ENCODE results near the gene MGST3. TPM values are rescaled to one million over a fixed set of nuclear protein-coding genes. Genes with fewer than 3 reads are reported as not detected.

The MGST3 gene
- total and polyA plus RNA-seq, 2 of the 13 experiments (the other 11 are each of a cell fraction or from before 2014, with no cell fraction given) = 59.7 to 61.2 TPM

GRCh38 chr1:165630629-165631341 is at the start of gene MGST3 (continued):
- TF ChIP-seq ZNF121 (CRISPR knock-in tag; IDR thresholded peaks at IDR 0.05) (peak; percentile 50; the same call in 1 of the 2 replicates), HDAC2 (CRISPR knock-in tag; IDR thresholded peaks at IDR 0.05) (peak; percentile 72), XBP1 (CRISPR knock-in tag; IDR thresholded peaks at IDR 0.05) (peak; percentile 48; the same call in 1 of the 2 replicates), ARNTL (CRISPR knock-in tag; IDR thresholded peaks at IDR 0.05) (peak; percentile 22; the same call in 1 of the 2 replicates), RFXAP (CRISPR knock-in tag; IDR thresholded peaks at IDR 0.05; ENCODE audit: borderline replicate concordance) (0 out of 2 replicates have a peak, but pooled peaks have one; percentile 81), ZNF101 (CRISPR knock-in tag; IDR thresholded peaks at IDR 0.05; ENCODE audit: borderline replicate concordance, low read depth) (no peak), ZFX (CRISPR knock-in tag; IDR thresholded peaks at IDR 0.05; ENCODE audit: low read depth) (peak; percentile 90), ZNF253 (CRISPR knock-in tag; IDR thresholded peaks at IDR 0.05; ENCODE audit: borderline replicate concordance) (no peak), ZBTB21 (CRISPR knock-in tag; IDR thresholded peaks at IDR 0.05) (no peak), BRD4 (CRISPR knock-in tag; IDR thresholded peaks at IDR 0.05) (0 out of 2 replicates have a peak, but pooled peaks have one; percentile 19), NFYC (CRISPR knock-in tag; IDR thresholded peaks at IDR 0.05) (0 out of 2 replicates have a peak, but pooled peaks have one; percentile 22), FOXP4 (CRISPR knock-in tag; IDR thresholded peaks at IDR 0.05) (no peak), ZNF552 (CRISPR knock-in tag; IDR thresholded peaks at IDR 0.05; ENCODE audit: borderline replicate concordance) (peak; percentile 74), MLLT10 (CRISPR knock-in tag; IDR thresholded peaks at IDR 0.05) (no peak), ZNF605 (CRISPR knock-in tag; IDR thresholded peaks at IDR 0.05) (peak; percentile 92), BCL3 (CRISPR knock-in tag; IDR thresholded peaks at IDR 0.05) (peak; percentile 66; the same call in 1 of the 2 replicates), CBX5 (CRISPR knock-in tag; IDR thresholded peaks at IDR 0.05; ENCODE audit: borderline replicate concordance) (no peak)
- TF ChIP-seq, protein P1, sequence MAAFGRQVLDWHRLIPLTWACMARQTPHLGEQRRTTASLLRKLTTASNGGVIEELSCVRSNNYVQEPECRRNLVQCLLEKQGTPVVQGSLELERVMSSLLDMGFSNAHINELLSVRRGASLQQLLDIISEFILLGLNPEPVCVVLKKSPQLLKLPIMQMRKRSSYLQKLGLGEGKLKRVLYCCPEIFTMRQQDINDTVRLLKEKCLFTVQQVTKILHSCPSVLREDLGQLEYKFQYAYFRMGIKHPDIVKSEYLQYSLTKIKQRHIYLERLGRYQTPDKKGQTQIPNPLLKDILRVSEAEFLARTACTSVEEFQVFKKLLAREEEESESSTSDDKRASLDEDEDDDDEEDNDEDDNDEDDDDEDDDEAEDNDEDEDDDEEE (CRISPR knock-in tag; IDR thresholded peaks at IDR 0.05) = no peak
- TF ChIP-seq, protein P2, sequence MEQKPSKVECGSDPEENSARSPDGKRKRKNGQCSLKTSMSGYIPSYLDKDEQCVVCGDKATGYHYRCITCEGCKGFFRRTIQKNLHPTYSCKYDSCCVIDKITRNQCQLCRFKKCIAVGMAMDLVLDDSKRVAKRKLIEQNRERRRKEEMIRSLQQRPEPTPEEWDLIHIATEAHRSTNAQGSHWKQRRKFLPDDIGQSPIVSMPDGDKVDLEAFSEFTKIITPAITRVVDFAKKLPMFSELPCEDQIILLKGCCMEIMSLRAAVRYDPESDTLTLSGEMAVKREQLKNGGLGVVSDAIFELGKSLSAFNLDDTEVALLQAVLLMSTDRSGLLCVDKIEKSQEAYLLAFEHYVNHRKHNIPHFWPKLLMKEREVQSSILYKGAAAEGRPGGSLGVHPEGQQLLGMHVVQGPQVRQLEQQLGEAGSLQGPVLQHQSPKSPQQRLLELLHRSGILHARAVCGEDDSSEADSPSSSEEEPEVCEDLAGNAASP (CRISPR knock-in tag; IDR thresholded peaks at IDR 0.05; ENCODE audit: borderline replicate concordance) = peak; percentile 65; the same call in 1 of the 2 replicates
- TF ChIP-seq, protein P3, sequence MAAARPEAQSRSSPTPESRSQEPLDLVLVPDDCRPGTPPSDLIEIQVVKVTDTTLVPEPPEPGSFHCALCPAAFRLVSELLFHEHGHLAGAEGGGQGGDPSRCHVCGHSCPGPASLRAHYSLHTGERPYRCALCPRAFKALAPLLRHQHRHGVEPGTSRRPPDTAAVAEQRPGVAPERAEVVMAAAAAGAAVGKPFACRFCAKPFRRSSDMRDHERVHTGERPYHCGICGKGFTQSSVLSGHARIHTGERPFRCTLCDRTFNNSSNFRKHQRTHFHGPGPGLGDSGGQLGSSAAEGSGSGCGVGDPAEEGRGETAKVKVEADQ (CRISPR knock-in tag; IDR thresholded peaks at IDR 0.05; ENCODE audit: borderline replicate concordance) = peak; percentile 64; the same call in 1 of the 2 replicates
- TF ChIP-seq, protein P4, sequence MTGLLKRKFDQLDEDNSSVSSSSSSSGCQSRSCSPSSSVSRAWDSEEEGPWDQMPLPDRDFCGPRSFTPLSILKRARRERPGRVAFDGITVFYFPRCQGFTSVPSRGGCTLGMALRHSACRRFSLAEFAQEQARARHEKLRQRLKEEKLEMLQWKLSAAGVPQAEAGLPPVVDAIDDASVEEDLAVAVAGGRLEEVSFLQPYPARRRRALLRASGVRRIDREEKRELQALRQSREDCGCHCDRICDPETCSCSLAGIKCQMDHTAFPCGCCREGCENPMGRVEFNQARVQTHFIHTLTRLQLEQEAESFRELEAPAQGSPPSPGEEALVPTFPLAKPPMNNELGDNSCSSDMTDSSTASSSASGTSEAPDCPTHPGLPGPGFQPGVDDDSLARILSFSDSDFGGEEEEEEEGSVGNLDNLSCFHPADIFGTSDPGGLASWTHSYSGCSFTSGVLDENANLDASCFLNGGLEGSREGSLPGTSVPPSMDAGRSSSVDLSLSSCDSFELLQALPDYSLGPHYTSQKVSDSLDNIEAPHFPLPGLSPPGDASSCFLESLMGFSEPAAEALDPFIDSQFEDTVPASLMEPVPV (CRISPR knock-in tag; IDR thresholded peaks at IDR 0.05) = no peak
